PC-9 (cell line): ENCODE data around the gene MYOG. TPM values are rescaled to one million over a fixed set of nuclear protein-coding genes. Genes with fewer than 3 reads are reported as not detected.

Source experiments
- BruUV-seq: library from RNA; stranded (reverse); fragments of 400-500 nt; replicated peaks from 2 replicates; lab custom pipeline; 2021; lab: Mats Ljungman, UMichigan
- CTCF ChIA-PET: fragments of 300-600 bp; sonication (Branson Sonifier 250); formaldehyde crosslinking; loops from one replicate; lab custom pipeline; 2022; ENCODE audit warnings: antibody characterized with exemption; lab: Charles Lee
- POLR2A ChIA-PET: fragments of 300-600 bp; sonication (Branson Sonifier 250); formaldehyde crosslinking; loops from one replicate; lab custom pipeline; 2022; ENCODE audit warnings: antibody characterized with exemption; ENCODE audit not compliant: unreplicated experiment; lab: Charles Lee
- DNase-seq, 2 experiments: peaks; one replicate each; pipeline versions ENCODE4 v3.0.0 to v3.0.0-alpha.2; 2015 to 2022; ENCODE audit warnings: mixed read lengths in 1 of 2
- H2AFZ ChIP-seq: fragments of 200-600 bp; sonication (generic); 2 replicates; pipeline ENCODE4 v1.8.1; 2017; ENCODE audit warnings: antibody characterized with exemption
- H3F3A ChIP-seq: fragments of 200-600 bp; sonication (generic); 2 replicates; pipeline ENCODE4 v1.8.1; 2017; ENCODE audit warnings: antibody characterized with exemption, mild to moderate bottlenecking, low read depth; ENCODE audit not compliant: insufficient read depth
- H3K27ac ChIP-seq: fragments of 200-600 bp; sonication (generic); 2 replicates; pipeline ENCODE4 v1.6.1; 2016; ENCODE audit warnings: mixed run types
- H3K27me3 ChIP-seq: fragments of 200-600 bp; sonication (generic); 2 replicates; pipeline ENCODE4 v1.6.1; 2016; ENCODE audit warnings: low read depth, mixed run types; ENCODE audit not compliant: insufficient read depth
- H3K36me3 ChIP-seq: fragments of 200-600 bp; sonication (generic); 2 replicates; pipeline ENCODE4 v1.6.1; 2016; ENCODE audit warnings: low read depth, mixed run types
- H3K4me1 ChIP-seq: fragments of 200-600 bp; sonication (generic); replicated peaks from 2 replicates; pipeline ENCODE4 v1.6.1; 2016; ENCODE audit warnings: mixed run types; ENCODE audit not compliant: insufficient read depth
- H3K4me2 ChIP-seq: fragments of 200-600 bp; sonication (generic); 2 replicates; pipeline ENCODE4 v1.6.1; 2017; ENCODE audit warnings: mixed run types
- H3K4me3 ChIP-seq: fragments of 200-600 bp; sonication (generic); 2 replicates; pipeline ENCODE4 v1.6.1; 2016; ENCODE audit warnings: mixed run types
- H3K79me2 ChIP-seq: fragments of 200-600 bp; sonication (generic); 2 replicates; pipeline ENCODE4 v1.6.1; 2017; ENCODE audit warnings: low read depth, mixed run types
- H3K9me2 ChIP-seq: fragments of 200-600 bp; sonication (generic); 2 replicates; pipeline ENCODE4 v1.8.1; 2017; ENCODE audit warnings: mild to moderate bottlenecking; ENCODE audit not compliant: insufficient read depth
- H3K9me3 ChIP-seq: fragments of 200-600 bp; sonication (generic); 2 replicates; pipeline ENCODE4 v1.8.1; 2016; ENCODE audit warnings: low read depth; ENCODE audit not compliant: insufficient read depth
- H4K20me1 ChIP-seq: fragments of 200-600 bp; sonication (generic); 2 replicates; pipeline ENCODE4 v1.8.1; 2017; ENCODE audit not compliant: insufficient read depth
- CTCF ChIP-seq: fragments of 200-600 bp; sonication (generic); conservative IDR thresholded peaks from 2 replicates; pipeline ENCODE4 v1.6.1; 2017; ENCODE audit warnings: mixed run types, antibody characterized with exemption, mild to moderate bottlenecking, moderate library complexity
- EZH2 ChIP-seq: fragments of 200-600 bp; sonication (generic); IDR thresholded peaks from 2 replicates; pipeline ENCODE4 v1.8.0; 2017; ENCODE audit warnings: antibody characterized with exemption, low read depth
- intact Hi-C: fragments of 100-400 bp; cut with micrococcal nuclease; formaldehyde crosslinking; loops from one replicate; pipeline ENCODE4 v1.10.0; 2022; ENCODE audit not compliant: unreplicated experiment
- total RNA-seq: library from RNA; stranded (reverse); gene quantifications from 2 replicates; pipeline ENCODE4 v1.2.3, GENCODE V29; 2021

The MYOG gene
- total RNA-seq, 1 experiment from 2014 or later: not detected

- intact Hi-C loops: no loop called here
These were observed 45.1 kb downstream of the MYOG start for GRCh38 chr1:203040513-203041275.

GRCh38 chr1:203039609-203040512 is 46.0 kb downstream of the MYOG start:
- Histone ChIP-seq H2AFZ (no peak overlapping the region), H3K4me2 (no peak overlapping the region), H3K79me2 (no peaks in the 10 kb centered on the region), H3K4me3 (no peak overlapping the region), H4K20me1 (no peaks in the 10 kb centered on the region), H3K4me1 (no peaks in the 10 kb centered on the region), H3K27ac (no peak overlapping the region), H3K27me3 (peaks cover 5% of the 10 kb centered on the region; the same call in 1 of the 2 replicates), H3F3A (no peaks in the 10 kb centered on the region), H3K9me2 (no peaks in the 10 kb centered on the region), H3K36me3 (no peaks in the 10 kb centered on the region), H3K9me3 (no peaks in the 10 kb centered on the region)
- BruUV-seq: no TSS peak
- POLR2A ChIA-PET: interaction anchor here (0.8 kb wide), 1 partner anchor 176 kb away, joined by 4 read pairs; no protein-coding TSS in a partner anchor
- intact Hi-C loops: loop anchor here (1.0 to 5.0 kb wide), 5 partner anchors 79 to 287 kb away; no protein-coding TSS in a partner anchor
- DNase-seq: no peak
- CTCF ChIA-PET: interaction anchor here (0.5 to 2.9 kb wide), 9 partner anchors 10 to 298 kb away, joined by 3 to 27 read pairs (median 7); no protein-coding TSS in a partner anchor
- TF ChIP-seq CTCF (peak; percentile 51; the same call in 1 of the 2 replicates), EZH2 (no peak)

More at GRCh38 chr1:203040513-203041275, 45.1 kb downstream of the MYOG start:
- Histone ChIP-seq H3K4me2 (no peak overlapping the region), H4K20me1 (no peaks in the 10 kb centered on the region), H3F3A (no peaks in the 10 kb centered on the region), H3K4me3 (no peak overlapping the region), H3K36me3 (no peaks in the 10 kb centered on the region), H3K9me2 (no peaks in the 10 kb centered on the region), H3K79me2 (no peaks in the 10 kb centered on the region), H3K9me3 (no peaks in the 10 kb centered on the region), H3K4me1 (no peaks in the 10 kb centered on the region), H3K27ac (no peak overlapping the region), H3K27me3 (peaks cover 5% of the 10 kb centered on the region; the same call in 1 of the 2 replicates), H2AFZ (no peak overlapping the region)
- POLR2A ChIA-PET: no interaction called here
- no TSS peak for BruUV-seq
- DNase-seq: no peak
- CTCF ChIA-PET: interaction anchor here (0.5 to 2.9 kb wide), 5 partner anchors 77 to 297 kb away, joined by 3 to 27 read pairs (median 10); no protein-coding TSS in a partner anchor
- TF ChIP-seq CTCF (no peak), EZH2 (no peak)
